Neural cell (in vitro differentiated cells): ENCODE measurements around the gene ANAPC2. TPM values are rescaled to one million over a fixed set of nuclear protein-coding genes. Genes with fewer than 3 reads are reported as not detected.

Source experiments
- H2AFZ ChIP-seq: fragments of 200-600, 300-800 bp; sonication (generic), shearing (Covaris generic); 2 replicates; pipeline ENCODE4 v1.6.0; 2014; ENCODE audit warnings: low read depth, mild to moderate bottlenecking, antibody characterized with exemption, low read length, moderate library complexity
- H3F3A ChIP-seq: fragments of 200-600 bp; shearing (Covaris generic); 2 replicates; pipeline ENCODE4 v1.6.1; 2016; ENCODE audit warnings: mild to moderate bottlenecking, moderate library complexity, mixed read lengths, antibody characterized with exemption, low read length; ENCODE audit not compliant: insufficient read depth, poor library complexity, severe bottlenecking
- H3K27ac ChIP-seq: fragments of 200-600, 300-800 bp; sonication (generic), shearing (Covaris generic); 2 replicates; pipeline ENCODE4 v1.5.1; 2014; ENCODE audit warnings: mild to moderate bottlenecking, low read length, moderate library complexity
- H3K27me3 ChIP-seq: fragments of 300-800, 200-600 bp; sonication (generic), shearing (Covaris generic); 2 replicates; pipeline ENCODE4 v1.6.0; 2014; ENCODE audit warnings: mild to moderate bottlenecking, low read depth, low read length, moderate library complexity; ENCODE audit not compliant: insufficient read depth
- H3K36me3 ChIP-seq: fragments of 300-800, 200-600 bp; sonication (generic), shearing (Covaris generic); 2 replicates; pipeline ENCODE4 v1.5.1; 2014; ENCODE audit warnings: mild to moderate bottlenecking, antibody characterized with exemption, low read length, moderate library complexity; ENCODE audit not compliant: insufficient read depth
- H3K4me2 ChIP-seq: fragments of 300-800, 200-600 bp; sonication (generic), shearing (Covaris generic); 2 replicates; pipeline ENCODE4 v1.6.0; 2014; ENCODE audit warnings: mild to moderate bottlenecking, low read length
- H3K4me3 ChIP-seq: fragments of 300-800, 200-600 bp; sonication (generic), shearing (Covaris generic); 2 replicates; pipeline ENCODE4 v1.5.1; 2014; ENCODE audit warnings: mild to moderate bottlenecking, low read length, moderate library complexity
- H3K79me2 ChIP-seq: fragments of 200-600 bp; shearing (Covaris generic); replicated peaks from 2 replicates; pipeline ENCODE4 v1.6.0; 2014; ENCODE audit warnings: mild to moderate bottlenecking, low read length, moderate library complexity; ENCODE audit not compliant: insufficient read depth
- H3K9ac ChIP-seq: fragments of 300-800, 200-600 bp; sonication (generic), shearing (Covaris generic); 2 replicates; pipeline ENCODE4 v1.6.1; 2016; ENCODE audit warnings: mild to moderate bottlenecking, low read length, mixed read lengths
- H3K9me2 ChIP-seq: fragments of 200-600 bp; shearing (Covaris generic); 2 replicates; pipeline ENCODE4 v1.6.1; 2016; ENCODE audit warnings: mild to moderate bottlenecking, low read length, mixed read lengths; ENCODE audit not compliant: insufficient read depth
- H3K9me3 ChIP-seq: fragments of 200-600, 300-800 bp; sonication (generic), shearing (Covaris generic); 2 replicates; pipeline ENCODE4 v1.6.1; 2016; ENCODE audit warnings: mild to moderate bottlenecking, mixed run types, low read length, moderate library complexity, mixed read lengths
- H4K20me1 ChIP-seq: fragments of 200-600 bp; shearing (Covaris generic); 2 replicates; pipeline ENCODE4 v1.6.1; 2016; ENCODE audit warnings: mild to moderate bottlenecking, mixed run types; ENCODE audit not compliant: insufficient read depth
- CTCF ChIP-seq: fragments of 450-650 bp; IDR thresholded peaks from 2 replicates; pipeline ENCODE4 v1.5.1; 2014; ENCODE audit warnings: antibody characterized with exemption, mild to moderate bottlenecking, moderate library complexity; ENCODE audit not compliant: poor library complexity, severe bottlenecking
- EP300 ChIP-seq: fragments of 450-650 bp; conservative IDR thresholded peaks from 2 replicates; pipeline ENCODE4 v1.6.1; 2014; ENCODE audit warnings: antibody characterized with exemption, mild to moderate bottlenecking, moderate library complexity; ENCODE audit not compliant: poor library complexity, severe bottlenecking
- EZH2 ChIP-seq: fragments of 200-600, 300-800 bp; shearing (Covaris generic), sonication (generic); IDR thresholded peaks from 2 replicates; pipeline ENCODE4 v1.6.1; 2014; ENCODE audit warnings: antibody characterized with exemption, low read length, borderline replicate concordance, mild to moderate bottlenecking; ENCODE audit not compliant: insufficient read depth, poor library complexity, severe bottlenecking
- MXI1 ChIP-seq: fragments of 450-650 bp; conservative IDR thresholded peaks from 2 replicates; pipeline ENCODE4 v1.6.1; 2014; ENCODE audit warnings: antibody characterized with exemption, mild to moderate bottlenecking; ENCODE audit not compliant: poor library complexity, severe bottlenecking
- POLR2AphosphoS5 ChIP-seq: IDR thresholded peaks from 2 replicates; pipeline ENCODE4 v1.6.1; 2012
- RAD21 ChIP-seq: fragments of 450-650 bp; conservative IDR thresholded peaks from 2 replicates; pipeline ENCODE4 v1.6.1; 2014; ENCODE audit warnings: antibody characterized with exemption, mild to moderate bottlenecking, moderate library complexity
- REST ChIP-seq: IDR thresholded peaks from 2 replicates; pipeline ENCODE4 v1.6.1; 2012; ENCODE audit warnings: borderline replicate concordance
- SMC3 ChIP-seq: fragments of 450-650 bp; conservative IDR thresholded peaks from 2 replicates; pipeline ENCODE4 v1.6.1; 2014; ENCODE audit warnings: antibody characterized with exemption, mild to moderate bottlenecking, moderate library complexity; ENCODE audit not compliant: poor library complexity
- TAF1 ChIP-seq: IDR thresholded peaks from 2 replicates; pipeline ENCODE4 v1.6.1; 2012; ENCODE audit warnings: low read depth
- polyA plus RNA-seq: library from polyadenylated mRNA; depleted of rRNA; stranded (reverse); fragments of >200 nt; gene quantifications from 2 replicates; pipeline ENCODE4 v1.2.3, GENCODE V29; 2014

Gene ANAPC2
- polyA plus RNA-seq, 1 donor from 2014 or later = 38.1 TPM

- H3K36me3 ChIP-seq = no peaks in the 10 kb centered on the region
- H3K9me3 ChIP-seq = no peaks in the 10 kb centered on the region
- no peak for TF ChIP-seq MXI1
- TF ChIP-seq CTCF = no peak
- TF ChIP-seq POLR2AphosphoS5 = no peak
- TF ChIP-seq EZH2 = no peak
- H3K27ac ChIP-seq = no peak overlapping the region
- H3K27me3 ChIP-seq = no peaks in the 10 kb centered on the region
- H4K20me1 ChIP-seq = no peaks in the 10 kb centered on the region
- H3K79me2 ChIP-seq = no peaks in the 10 kb centered on the region
- no peaks in the 10 kb centered on the region for H3F3A ChIP-seq
- no peak overlapping the region for H3K9ac ChIP-seq
- H3K4me3 ChIP-seq = peak overlapping the region; percentile 65
- H2AFZ ChIP-seq = no peak overlapping the region
- no peaks in the 10 kb centered on the region for H3K9me2 ChIP-seq
- H3K4me2 ChIP-seq = no peak overlapping the region
These were observed 9.9 kb upstream of the ANAPC2 start for GRCh38 chr9:137198051-137198901.

- no peak overlapping the region for H2AFZ ChIP-seq
- TF ChIP-seq SMC3 (no peak), CTCF (no peak), POLR2AphosphoS5 (no peak), EZH2 (no peak), REST (no peak), MXI1 (no peak), EP300 (no peak), RAD21 (no peak), TAF1 (no peak)
- no peaks in the 10 kb centered on the region for H3K9me3 ChIP-seq
- no peak overlapping the region for H3K4me3 ChIP-seq
- H3K27me3 ChIP-seq = no peaks in the 10 kb centered on the region
- no peaks in the 10 kb centered on the region for H3K79me2 ChIP-seq
- H4K20me1 ChIP-seq = no peaks in the 10 kb centered on the region
- no peak overlapping the region for H3K9ac ChIP-seq
- no peaks in the 10 kb centered on the region for H3K9me2 ChIP-seq
- H3K27ac ChIP-seq = no peak overlapping the region
- no peaks in the 10 kb centered on the region for H3F3A ChIP-seq
- no peak overlapping the region for H3K4me2 ChIP-seq
- no peaks in the 10 kb centered on the region for H3K36me3 ChIP-seq
These were observed 7.3 kb upstream of the ANAPC2 start for GRCh38 chr9:137195525-137196220.
